ENCODE data around the gene CCDC38. TPM values are rescaled to one million over a fixed set of nuclear protein-coding genes. Genes with fewer than 3 reads are reported as not detected.

The CCDC38 gene
- total RNA-seq, 2 donors from 2014 or later = 0.14 to 0.34 TPM

DNA sequence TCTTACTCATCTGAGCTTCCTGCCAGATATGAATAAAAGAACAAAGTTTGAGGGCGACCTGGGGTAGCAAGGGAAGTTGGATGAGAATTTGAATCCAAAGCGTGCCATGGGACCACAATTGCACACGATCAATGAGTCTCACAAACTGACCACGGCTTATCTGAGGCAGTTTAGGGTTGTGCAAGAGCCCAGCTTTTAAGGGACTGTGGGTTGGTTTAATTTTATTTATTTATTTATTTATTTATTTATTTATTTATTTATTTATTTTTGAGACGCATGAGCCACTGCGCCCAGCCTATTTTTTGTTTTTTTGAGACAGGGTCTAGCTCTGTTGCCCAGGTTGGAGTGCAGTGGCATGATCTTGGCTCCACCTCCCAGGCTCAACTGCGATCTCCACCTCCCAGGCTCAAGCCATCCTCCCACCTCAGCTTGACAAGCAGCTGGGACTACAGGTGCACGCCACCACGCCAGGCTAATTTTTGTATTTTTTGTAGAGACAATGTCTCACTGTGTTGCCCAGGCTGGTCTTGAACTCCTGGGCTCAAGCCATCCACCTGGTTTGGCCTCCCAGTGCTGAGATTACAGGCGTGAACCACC is 1.8 kb upstream of the CCDC38 start:
- Histone ChIP-seq H3K4me3 (no peak overlapping the region), H3K9me3 (no peaks in the 10 kb centered on the region), H3K27ac (no peak overlapping the region), H3K27me3 (replicated peaks; ENCODE audit: insufficient read depth) (no peaks in the 10 kb centered on the region), H3K36me3 (no peaks in the 10 kb centered on the region), H3K4me1 (replicated peaks) (no peaks in the 10 kb centered on the region)
- no peak for DNase-seq (ENCODE audit: low spot score)
- 84% methylated on average over 10 of the region's 10 CpGs for WGBS
- TF ChIP-seq POLR2A (IDR thresholded peaks at IDR 0.05) = no peak
- no peak for TF ChIP-seq POLR2AphosphoS5 (IDR thresholded peaks at IDR 0.05)
- TF ChIP-seq, protein P1, sequence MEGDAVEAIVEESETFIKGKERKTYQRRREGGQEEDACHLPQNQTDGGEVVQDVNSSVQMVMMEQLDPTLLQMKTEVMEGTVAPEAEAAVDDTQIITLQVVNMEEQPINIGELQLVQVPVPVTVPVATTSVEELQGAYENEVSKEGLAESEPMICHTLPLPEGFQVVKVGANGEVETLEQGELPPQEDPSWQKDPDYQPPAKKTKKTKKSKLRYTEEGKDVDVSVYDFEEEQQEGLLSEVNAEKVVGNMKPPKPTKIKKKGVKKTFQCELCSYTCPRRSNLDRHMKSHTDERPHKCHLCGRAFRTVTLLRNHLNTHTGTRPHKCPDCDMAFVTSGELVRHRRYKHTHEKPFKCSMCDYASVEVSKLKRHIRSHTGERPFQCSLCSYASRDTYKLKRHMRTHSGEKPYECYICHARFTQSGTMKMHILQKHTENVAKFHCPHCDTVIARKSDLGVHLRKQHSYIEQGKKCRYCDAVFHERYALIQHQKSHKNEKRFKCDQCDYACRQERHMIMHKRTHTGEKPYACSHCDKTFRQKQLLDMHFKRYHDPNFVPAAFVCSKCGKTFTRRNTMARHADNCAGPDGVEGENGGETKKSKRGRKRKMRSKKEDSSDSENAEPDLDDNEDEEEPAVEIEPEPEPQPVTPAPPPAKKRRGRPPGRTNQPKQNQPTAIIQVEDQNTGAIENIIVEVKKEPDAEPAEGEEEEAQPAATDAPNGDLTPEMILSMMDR (IDR thresholded peaks at IDR 0.05) = no peak
- intact Hi-C loops (cut with DNase I) = no loop called here

DNA sequence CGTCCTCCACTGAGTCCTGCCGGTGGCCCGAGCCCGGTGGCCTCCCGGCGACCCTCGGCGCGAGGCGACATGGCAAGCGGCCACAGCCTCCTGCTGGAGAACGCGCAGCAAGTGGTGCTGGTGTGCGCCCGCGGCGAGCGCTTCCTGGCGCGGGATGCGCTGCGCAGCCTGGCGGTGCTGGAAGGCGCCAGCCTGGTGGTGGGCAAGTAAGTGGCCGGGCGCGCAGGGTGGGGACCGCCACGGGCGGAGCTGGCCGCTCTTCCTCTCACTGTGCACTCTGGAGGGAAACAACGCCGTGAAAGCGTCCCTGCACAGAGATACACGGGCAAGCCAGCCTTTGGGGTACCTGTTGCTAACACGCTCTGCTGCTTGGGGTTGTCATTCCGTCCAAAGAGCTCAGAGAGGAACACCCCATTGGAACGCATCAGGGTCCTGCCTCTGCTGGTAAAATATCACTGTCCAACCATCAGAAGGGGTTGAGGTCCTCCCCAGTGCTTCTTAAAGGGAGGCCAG is 972 bp upstream of the CCDC38 start, which contains the start of gene AMDHD1:
AMDHD1 (plus strand) TSS at position 2 of the 513 bp plus-strand sequence; CDS start at position 70, 68 bp downstream.
- no peaks in the 10 kb centered on the region for H3K4me1 ChIP-seq (replicated peaks)
- peak within 1 kb of the TSS; percentile 46 to 78 for H3K4me3 ChIP-seq
- TF ChIP-seq POLR2AphosphoS5 (IDR thresholded peaks at IDR 0.05) = no peak
- TF ChIP-seq, protein P1 (IDR thresholded peaks at IDR 0.05) = peak in 1 of 4 experiments; percentile 40
- no peaks in the 10 kb centered on the region for H3K9me3 ChIP-seq
- WGBS = 2% methylated on average over 16 of the region's 38 CpGs
- H3K36me3 ChIP-seq = no peaks in the 10 kb centered on the region
- peak within 1 kb of the TSS; percentile 70 to 79 for H3K27ac ChIP-seq
- peak; percentile 15 for DNase-seq (ENCODE audit: low spot score)
- no peaks in the 10 kb centered on the region for H3K27me3 ChIP-seq (replicated peaks; ENCODE audit: insufficient read depth)
- intact Hi-C loops (cut with DNase I) = no loop called here

GRCh38 chr12:95942101-95942523 is 302 bp downstream of the CCDC38 start:
- 8% methylated on average over 13 of the region's 13 CpGs for WGBS
- intact Hi-C loops (cut with DNase I) = no loop called here
- Histone ChIP-seq H3K4me1 (replicated peaks) (no peaks in the 10 kb centered on the region), H3K9me3 (no peaks in the 10 kb centered on the region), H3K27me3 (replicated peaks; ENCODE audit: insufficient read depth) (no peaks in the 10 kb centered on the region), H3K36me3 (no peaks in the 10 kb centered on the region), H3K4me3 (peak overlapping the region; percentile 46 to 78), H3K27ac (peak overlapping the region; percentile 70 to 79)
- no peak for TF ChIP-seq POLR2A (IDR thresholded peaks at IDR 0.05)
- TF ChIP-seq POLR2AphosphoS5 (IDR thresholded peaks at IDR 0.05) = no peak
- TF ChIP-seq, protein P1 (IDR thresholded peaks at IDR 0.05) = no peak
- DNase-seq (ENCODE audit: low spot score) = no peak

GRCh38 chr12:95940514-95940913 is 1.9 kb downstream of the CCDC38 start:
- intact Hi-C loops (cut with DNase I) = no loop called here
- H3K9me3 ChIP-seq = no peaks in the 10 kb centered on the region
- no peak for DNase-seq (ENCODE audit: low spot score)
- 76% methylated on average over 6 of the region's 6 CpGs for WGBS
- no peaks in the 10 kb centered on the region for H3K4me1 ChIP-seq (replicated peaks)
- no peaks in the 10 kb centered on the region for H3K36me3 ChIP-seq
- no peak for TF ChIP-seq POLR2A (IDR thresholded peaks at IDR 0.05)
- TF ChIP-seq, protein P1 (IDR thresholded peaks at IDR 0.05) = no peak
- no peak for TF ChIP-seq POLR2AphosphoS5 (IDR thresholded peaks at IDR 0.05)
- no peaks in the 10 kb centered on the region for H3K27me3 ChIP-seq (replicated peaks; ENCODE audit: insufficient read depth)
- H3K27ac ChIP-seq = no peak overlapping the region
- H3K4me3 ChIP-seq = no peak overlapping the region

DNA sequence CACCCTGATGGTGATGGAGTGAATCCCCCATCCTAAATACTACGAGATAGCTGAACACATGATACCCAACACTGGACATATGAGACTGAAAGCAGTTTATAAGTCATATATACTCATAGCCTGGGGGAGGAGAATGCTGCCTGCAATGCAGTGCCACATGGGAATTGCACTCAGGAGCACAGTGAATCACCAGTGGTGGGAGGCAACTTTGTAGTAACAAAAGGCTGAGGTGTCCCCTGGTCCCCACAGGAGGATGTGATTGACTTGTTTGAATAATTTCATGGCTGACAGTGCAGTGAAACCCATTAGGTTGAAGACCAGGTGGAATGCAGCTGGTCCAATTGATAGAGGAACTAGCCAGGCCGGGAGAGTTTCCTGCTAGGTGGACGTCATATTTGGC is 20.2 kb downstream of the CCDC38 start:
- 64% methylated on average over 3 of the region's 3 CpGs for WGBS
- DNase-seq (ENCODE audit: low spot score) = no peak
- intact Hi-C loops (cut with DNase I) = no loop called here
- H3K4me1 ChIP-seq (replicated peaks) = no peaks in the 10 kb centered on the region
- no peaks in the 10 kb centered on the region for H3K27me3 ChIP-seq (replicated peaks; ENCODE audit: insufficient read depth)
- H3K36me3 ChIP-seq = no peaks in the 10 kb centered on the region
- H3K4me3 ChIP-seq = no peak overlapping the region
- TF ChIP-seq POLR2A (IDR thresholded peaks at IDR 0.05) (no peak), POLR2AphosphoS5 (IDR thresholded peaks at IDR 0.05) (no peak)
- TF ChIP-seq, protein P1 (IDR thresholded peaks at IDR 0.05) = no peak
- no peaks in the 10 kb centered on the region for H3K9me3 ChIP-seq
- H3K27ac ChIP-seq = no peak overlapping the region

Data from prostate gland (tissue), 2 donors.